HG02623 (cell line): ENCODE measurements around the gene DAP.
"Not testable (repeated sequence)": the region's sequence is repeated elsewhere in the genome, so short reads cannot be mapped to it uniquely, and the experiment has no call there.

Source experiments
- ATAC-seq: cut with Tn5 transposase; IDR thresholded peaks from one replicate; pipeline ENCODE4 v1.9.1; 2021; ENCODE audit warnings: moderate library complexity; ENCODE audit not compliant: unreplicated experiment

DAP gene

DNA sequence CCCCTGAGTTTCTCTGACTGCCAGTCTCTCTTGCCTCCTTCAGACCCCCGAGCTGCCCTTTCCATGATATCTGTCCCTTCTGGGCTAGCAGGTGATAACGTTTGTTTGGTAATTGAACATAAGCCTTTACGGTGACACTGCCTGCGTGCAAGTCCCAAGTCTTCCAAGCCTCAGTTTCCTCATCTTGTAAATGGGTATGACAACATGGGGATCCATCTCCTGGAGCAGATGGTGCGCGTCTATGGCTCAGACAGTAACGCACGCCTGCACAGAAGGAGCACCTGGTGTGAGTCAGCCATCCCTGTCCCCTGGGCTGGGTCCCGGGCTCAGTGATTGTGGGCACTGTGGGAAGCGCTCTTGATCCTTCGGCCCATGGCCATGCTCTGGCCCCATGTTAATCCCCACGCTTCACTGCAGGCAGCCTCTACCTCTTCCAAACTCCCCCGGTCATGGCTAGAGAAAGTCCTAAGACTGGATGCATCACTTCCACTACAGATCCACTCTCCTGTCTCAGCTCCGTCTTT is 85.8 kb downstream of the DAP start:
- no peak for ATAC-seq

DNA sequence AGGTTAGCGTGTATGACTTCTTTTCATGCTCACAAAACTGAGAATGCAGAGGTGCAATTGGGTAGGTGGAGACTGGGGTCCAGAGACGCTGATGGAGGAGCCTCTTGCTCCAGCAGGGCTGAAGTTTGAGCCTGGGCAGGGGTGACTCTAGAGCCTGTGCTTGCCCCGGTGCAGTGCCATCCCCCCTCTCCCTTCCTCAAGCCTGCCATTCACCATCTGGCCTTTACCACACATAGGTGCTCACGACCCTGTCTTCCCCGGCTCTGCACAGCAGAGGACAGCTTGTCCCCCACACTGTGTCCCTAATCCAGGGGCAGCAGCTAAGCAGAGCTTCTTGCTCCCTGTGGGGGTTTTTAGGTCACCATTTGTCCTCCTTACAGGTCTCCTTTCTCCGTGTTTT is 86.5 kb downstream of the DAP start:
- no peak for ATAC-seq

DNA sequence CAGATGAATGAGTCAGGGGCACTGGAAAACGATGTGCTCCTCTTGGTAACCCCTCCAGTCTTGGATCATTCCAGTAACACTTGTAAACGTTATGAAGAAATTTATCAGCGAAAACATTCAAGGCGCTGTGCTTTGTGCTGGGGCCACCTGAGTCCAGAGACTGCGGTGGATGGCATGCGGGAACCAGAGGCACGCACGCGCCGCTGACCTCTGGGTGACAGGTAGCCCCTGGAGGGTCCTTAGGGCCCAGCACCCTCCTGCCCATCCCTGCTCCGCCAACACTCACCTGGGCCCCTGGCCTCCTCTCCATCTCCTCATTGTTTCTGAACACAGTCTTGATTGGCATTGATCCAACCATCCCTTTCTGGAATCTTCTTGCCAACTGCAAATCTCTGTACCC is 86.9 kb downstream of the DAP start:
- no peak for ATAC-seq

DNA sequence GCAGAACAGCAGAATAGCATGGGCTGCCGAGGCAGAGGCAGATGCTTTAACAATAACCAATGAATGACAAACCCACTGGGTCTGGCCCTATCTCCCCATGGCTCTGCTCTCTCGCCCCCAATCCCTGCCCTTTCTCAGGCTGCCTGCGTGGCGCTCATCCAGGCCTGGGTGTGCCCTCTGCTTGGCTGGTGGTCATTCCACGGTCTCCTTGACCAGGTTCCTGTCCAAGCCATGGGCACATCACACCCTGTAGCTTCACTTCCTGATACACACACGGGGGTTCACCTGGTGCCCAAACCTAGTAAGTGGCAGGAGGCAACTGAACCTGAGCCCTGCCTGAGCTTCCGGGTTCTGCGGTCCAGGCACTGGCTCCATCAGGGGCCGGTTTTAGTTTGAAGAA is 87.6 kb downstream of the DAP start:
- no peak for ATAC-seq

DNA sequence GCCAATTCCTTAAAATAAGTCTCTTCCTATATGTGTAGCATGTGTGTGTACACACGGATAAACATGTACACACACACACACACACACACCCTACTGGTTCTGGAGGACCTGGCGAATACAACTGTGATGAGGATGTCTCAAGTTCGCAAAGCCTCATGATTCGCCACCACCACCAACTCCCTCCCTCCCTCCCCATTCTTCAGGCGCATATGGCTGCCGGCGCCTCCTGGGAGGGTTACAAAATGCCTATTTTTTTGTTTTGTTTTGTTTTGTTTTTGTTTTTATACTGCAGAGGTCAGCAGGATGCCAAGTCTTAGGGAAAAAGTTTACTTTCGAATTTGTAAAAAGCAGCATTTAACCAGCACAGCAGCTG is 88.0 kb downstream of the DAP start:
- no peak for ATAC-seq

DNA sequence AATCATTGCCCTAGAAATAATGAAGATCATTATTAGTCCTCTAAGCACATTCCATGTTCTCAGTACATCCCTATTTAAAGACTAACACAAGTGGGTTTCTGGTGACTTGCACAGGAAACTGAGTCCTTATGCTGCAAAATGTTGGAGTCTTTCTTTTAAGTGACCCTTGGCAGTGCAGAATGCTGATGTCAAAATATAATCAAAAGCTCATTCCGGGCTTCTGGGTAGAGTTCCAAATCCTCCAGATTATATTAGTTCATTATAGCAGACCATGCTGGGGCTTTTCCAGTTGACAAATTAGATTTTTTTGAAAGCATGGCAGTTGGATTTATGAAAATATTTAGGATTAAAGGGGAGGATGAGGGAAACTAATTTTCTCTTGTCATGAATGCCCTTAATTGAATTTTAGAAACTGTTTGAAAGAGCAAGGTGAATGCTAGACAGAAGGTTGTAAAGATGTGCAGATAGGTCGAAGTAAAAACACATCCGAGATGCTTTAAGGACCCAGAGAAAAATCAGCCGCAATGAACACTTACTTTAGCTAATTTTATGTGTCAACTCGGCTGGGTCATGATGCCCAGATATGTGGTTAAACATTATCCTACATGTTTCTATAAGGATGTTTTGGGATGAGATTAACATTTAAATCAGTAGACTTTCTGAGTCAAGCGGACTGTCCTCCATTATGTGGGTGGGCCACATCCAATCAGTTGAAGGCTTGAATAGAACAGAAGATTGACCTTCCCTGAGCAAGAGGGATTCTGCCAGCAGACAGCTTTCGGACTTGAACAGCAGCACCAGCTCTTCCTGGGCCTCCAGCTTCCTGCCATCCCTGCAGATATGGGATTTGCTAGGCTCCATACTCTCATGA is 88.7 kb downstream of the DAP start:
- no peak for ATAC-seq

DNA sequence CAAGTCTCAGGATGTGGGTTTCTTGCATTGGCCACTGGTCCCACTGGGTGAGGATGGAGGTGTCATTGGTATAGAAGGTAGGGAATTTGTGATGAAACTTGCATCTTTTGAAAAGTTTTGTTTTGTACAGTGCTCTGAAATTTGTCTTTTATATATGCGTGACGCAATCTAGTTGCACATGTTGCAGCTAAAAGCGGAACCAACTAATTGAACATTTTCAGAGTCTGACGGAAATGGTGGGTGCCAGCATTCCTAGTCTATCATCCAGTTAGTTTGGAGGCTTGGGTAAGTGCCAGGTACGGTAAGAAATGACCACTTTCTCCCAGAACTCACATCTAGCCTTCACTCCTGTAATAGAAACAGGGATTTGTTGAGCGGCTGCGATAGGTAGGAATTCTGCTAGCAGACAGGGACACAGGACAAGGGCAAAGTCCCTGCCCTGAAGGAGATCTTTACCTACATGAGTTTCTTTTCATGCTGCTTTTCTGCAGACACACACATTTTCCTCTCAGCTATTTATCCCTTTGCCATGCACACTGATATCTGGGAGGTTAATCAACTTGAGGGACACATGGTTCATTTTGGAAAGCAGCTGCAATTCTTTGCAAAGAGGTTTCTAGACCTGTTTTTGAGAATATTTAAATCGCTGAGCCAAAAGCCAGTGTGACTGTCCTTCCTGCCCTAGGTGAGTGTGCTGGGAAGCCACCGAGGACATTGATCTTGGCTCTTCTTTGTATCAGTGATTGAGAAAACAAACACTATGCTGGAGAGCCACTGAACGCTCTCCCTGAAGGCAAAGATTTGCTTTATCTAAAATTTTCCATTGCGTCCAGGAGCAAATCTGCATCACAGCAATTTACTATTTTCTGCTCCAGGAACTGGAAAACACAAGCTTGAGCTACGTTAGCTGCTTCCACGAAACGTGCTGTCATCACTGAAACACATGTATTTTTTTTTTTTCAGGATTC is 89.7 kb downstream of the DAP start:
- no peak for ATAC-seq

DNA sequence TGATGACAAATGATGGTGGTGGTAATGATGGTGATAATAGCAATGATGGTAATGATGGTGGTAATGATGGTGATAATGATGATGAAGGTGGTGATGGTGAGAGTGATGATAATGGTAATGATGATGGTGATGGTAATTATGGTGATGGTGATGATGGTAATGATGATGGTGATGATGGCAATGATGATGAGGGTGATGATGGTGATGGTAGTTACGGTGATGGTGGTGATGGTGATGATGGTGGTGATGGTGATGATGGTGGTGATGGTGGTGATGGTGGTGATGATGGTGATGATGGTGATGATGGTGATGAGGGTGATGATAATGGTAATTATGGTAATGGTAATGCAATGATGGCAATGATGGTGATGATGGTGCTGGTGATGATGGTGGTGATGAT is 91.1 kb downstream of the DAP start:
- no peak for ATAC-seq

DNA sequence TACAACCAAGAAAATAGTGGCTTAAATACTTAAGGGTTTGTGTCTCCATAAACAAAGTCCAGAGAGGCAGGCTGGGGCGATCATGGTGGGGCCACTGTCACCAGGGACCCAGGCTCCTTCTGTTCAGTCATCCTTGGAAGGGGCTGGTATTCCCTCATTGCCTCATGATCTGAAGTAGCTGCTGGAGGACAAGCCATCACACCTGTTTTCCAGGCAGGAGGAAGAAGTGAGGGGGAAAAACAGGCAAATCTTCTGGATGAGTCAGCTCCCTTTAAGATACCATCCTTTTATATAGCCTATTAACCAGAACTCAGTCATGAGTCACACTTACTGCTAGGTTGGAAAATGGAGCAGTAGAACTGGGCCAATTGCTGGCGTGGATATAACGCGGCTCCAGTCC is 92.3 kb downstream of the DAP start:
- ATAC-seq: no peak

DNA sequence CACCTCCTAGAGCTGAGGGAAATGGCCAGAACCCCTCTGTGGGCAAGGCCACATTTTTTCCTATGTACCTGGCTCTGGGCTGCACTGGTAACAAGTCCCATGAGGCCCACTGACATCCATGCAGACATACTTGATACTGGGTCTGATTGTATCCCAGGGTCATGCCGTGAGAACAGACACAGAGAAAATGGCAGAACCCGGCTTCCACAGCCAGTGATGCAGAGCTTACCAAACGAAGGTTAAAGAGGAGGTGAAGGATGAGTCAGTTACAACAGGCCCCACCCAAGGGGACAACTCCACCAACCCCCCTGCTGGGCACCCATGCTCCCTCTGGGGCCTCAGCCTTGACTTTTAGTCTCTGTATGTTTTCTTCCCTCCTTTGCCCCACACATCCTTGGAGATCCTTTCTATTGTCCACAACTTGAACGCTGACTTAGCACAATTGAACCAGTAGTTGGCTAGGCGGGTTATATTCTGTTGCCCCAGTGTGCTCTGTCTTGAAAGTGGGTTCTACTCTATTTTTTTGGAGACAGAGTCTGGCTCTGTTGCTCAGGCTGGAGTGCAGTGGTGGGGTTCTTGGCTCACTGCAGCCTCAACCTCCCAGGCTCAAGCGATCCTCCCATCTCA is 93.5 kb downstream of the DAP start:
- no peak for ATAC-seq

DNA sequence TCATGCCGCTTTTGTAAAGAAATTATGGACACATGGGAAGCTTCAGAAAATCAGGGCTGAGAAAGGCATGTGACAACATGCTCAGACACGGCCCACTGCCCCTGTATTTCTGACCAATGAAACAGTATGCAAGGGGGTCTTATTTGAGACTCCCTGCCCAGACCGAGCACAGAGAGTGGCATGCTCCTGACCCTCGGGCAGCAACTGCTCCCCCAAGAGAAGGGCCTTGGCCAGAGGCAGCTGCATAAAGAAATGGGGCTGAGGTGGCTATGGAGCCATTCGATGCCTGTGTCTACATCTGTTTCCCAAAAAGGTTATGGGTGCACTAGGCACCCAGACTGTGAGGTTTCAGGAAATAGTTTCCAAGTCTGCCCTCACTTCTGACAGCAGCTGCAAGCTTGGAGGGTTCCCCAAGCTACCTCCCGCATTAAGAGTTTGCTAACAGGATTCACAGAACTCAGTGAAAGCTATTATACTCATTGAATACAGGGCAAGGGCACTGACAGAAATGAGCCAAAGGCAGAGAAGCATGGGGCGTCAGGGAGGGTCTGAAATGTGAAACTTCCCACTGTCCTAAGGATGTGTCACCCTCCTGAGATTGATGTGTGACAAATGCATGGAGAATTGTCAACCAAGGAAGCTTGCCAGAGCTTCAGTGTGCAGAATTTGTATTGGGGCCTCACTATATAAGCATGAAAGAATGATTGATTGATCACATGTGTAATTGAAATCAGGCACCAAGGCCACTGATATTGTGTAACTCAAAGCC is 94.3 kb downstream of the DAP start:
- no peak for ATAC-seq

DNA sequence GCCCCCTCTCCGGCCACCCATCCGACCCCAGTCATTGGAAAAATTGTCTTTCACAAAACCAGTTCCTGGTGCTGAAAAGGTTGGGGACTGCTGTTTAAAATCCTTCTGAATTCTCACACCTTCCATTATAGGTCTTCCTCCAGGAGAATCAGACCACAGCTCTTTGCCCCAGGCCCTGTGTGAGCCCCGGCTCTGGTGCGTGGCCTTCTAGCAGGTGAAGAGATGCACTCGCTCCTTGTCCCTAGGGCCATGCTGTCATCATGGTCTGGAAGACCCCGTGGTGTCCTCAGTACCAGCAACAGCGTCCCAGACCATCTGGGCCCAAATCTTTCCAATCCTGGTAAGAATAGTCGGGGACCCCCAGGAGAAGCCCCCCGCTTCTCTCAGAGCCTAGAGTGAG is 95.2 kb downstream of the DAP start:
- no peak for ATAC-seq

DNA sequence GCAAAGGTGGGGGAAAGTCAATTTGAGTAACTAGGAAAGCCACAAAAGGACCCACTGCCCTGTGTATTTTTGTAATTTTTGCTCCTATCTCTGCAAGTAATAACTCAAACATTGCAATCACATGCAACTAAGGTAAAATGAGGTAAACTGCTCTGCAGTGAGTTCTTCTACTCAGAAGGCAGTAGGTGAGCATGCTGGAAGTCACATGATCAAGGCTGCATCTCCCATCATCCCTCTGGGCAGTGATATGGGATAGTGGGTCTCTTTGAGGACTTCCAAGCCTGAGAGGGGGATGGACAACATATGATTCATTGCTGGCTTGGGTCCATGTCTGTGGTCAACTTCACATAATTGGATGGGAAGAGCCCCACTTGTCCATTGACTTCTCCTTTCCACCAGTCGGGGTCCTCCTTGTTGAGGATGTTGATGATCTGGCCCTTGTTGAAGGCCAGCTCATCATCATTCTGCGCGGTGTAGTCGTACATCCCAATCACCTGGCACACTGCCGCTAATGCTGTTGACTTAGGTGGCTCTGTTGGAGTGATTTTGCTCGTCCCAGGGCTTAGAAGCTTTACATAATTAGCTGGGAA is 96.8 kb downstream of the DAP start:
- not testable (repeated sequence) for ATAC-seq

DNA sequence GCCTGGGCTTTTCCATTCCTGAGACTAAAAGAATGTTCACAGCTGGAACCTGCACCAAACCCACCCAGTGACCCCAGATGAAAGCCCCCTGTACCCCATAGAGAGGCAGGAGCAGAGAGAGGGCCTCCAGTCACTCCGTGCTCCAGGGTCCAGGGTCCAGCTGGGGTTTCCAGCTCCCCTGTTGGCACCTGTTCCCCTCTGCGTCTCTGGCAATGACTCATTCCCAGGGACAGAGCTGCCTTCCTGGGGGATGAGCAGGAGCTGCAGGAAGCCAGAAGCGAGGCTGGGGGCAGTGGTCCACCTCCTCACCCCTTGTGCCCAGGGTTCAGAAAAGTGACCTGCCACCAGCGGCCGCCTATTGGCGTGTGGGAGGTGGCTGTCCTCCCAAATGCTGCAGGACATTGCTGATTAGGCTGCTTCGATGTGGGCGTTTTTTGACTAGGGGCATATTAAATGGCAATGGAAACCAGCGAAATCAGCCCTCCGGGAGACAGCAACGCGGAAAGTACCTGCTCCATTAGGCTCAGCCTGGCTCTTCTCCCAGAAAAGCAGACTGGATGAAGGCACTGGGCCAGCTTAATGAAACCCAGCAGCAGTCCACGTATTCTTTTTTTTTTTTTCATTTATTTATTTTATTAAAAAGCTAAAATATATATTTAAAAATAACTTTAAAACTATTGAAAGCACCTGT is 97.4 kb downstream of the DAP start:
- no peak for ATAC-seq

DNA sequence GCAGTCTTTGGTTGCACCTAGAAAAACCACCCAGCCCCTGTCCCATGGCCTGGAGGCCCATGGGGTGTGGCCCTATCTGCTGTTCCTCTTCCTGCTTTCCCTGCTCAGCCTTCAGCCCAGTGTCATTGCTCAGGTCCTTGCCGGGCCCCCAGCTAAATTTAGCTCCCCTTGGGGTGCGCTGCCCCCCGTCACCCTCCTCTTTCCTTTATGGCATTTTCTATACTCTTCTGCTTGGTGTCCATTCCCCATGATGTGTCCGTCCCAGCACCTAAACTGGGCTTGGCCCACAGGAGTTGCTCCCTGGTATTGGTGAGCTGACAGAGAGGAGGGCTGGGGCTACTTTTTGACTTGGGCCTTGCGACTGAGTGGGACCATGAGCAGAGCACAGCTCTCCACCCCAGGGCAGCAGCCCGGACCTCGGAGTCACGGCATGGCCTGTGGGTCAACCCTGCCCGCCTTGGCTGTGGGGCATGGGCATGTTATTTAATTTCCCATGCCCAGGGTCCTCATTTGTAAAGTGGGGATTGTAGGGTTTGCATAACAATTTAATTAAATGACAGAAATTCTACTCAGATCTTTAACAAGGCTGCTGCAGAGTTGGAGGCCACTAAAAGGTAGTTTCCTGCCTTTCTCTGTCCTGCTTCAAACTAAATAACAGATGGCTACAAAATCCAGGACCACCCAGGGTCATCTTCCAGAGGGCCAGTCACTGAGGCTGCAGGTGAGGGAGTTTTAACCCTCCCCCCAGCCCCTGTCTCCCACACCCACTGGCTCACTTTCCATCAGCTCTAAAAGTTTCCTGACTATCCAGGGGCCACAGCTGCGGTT is 98.2 kb downstream of the DAP start:
- no peak for ATAC-seq

DNA sequence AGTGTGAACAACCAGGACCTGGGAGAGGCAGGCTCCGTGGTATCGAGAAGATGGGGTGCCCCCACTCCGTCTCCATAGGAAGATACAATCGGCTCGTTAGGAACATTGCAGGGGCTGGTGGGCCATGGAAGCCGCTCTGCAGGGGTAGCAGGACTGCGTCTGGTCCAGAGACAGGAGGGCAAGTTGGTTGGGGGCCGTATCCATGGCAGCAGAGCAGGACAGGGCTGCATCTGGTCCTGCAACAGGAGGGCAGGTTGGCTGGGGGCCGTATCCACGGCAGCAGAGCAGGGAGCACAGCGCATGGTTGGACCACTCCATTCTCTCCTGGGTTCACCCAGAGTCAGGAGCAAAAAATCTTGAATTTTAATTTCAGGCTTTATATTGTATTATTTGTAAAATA is 99.0 kb downstream of the DAP start:
- no peak for ATAC-seq

DNA sequence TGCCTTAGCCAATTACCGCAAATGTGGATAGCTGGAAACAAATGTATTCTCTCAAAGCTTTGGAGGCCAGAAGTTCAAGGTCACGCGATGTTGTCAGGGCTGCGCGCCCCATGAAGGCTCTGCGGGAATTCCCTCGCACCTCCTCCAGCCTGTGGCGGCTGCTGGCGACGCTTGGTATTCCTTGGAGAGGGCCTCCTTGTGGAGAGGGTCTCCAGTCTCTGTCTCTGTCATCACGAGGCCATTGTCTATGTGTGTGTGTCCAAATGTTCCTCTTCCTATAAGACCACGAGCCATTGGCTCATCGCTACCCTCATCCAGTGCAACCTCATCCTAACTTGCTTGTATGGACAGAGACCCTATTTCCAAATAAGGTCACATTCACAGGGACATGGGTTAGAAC is 99.6 kb downstream of the DAP start:
- no peak for ATAC-seq

DNA sequence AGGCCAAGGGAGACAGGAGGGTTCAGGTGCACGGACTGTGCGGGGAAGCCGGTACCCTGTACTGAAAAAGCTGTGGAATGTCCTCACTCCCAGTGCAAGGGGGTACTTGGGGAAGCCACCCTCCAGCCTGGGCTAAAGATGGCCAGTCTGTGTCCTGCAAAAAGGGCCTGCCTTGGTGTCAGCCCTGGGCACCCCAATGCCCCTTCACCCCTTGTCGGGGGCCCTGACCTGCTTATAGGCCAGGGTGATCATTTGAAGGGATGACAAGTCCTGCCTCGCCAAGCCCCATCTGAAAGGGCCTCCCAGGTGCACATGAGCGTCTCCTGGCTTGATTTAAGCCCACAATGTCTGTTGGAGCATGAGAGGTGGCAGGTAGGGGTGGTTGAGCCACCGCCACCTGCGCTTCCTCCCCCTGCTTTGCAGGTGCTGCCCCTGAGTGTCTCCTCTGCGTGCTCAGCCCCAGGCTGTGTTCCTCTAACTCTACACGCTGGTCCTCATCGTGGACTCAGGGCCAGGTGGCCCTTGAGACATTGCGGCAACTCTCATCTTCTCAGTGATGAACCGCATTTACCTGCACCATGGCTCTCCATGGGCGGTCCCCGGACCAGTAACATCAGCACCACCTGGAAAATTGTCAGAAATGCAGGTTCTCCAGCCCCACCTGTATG is 100.2 kb downstream of the DAP start:
- no peak for ATAC-seq
